H1 (cell line): ENCODE measurements around the gene NRXN2. TPM values are rescaled to one million over a fixed set of nuclear protein-coding genes. Genes with fewer than 3 reads are reported as not detected.

Experiments
- CTCF ChIA-PET: fragments of 300-600 bp; sonication (Branson Sonifier 250); formaldehyde crosslinking; loops from one replicate; lab custom pipeline; 2021; ENCODE audit not compliant: partially characterized antibody; lab: Charles Lee
- POLR2A ChIA-PET: fragments of 300-600 bp; sonication (Branson Sonifier 250); formaldehyde crosslinking; loops from one replicate; lab custom pipeline; 2021; ENCODE audit warnings: inconsistent platforms; ENCODE audit not compliant: partially characterized antibody; lab: Charles Lee
- DNase-seq, 2 experiments: peaks; one replicate each; pipeline versions ENCODE4 v3.0.0 to v3.0.0-alpha.2; 2010 to 2022; ENCODE audit warnings: low spot score in 2 of 2, low read depth in 1 of 2, mixed read lengths in 1 of 2
- FAIRE-seq: peaks from 2 replicates; lab custom pipeline; 2011; peaks lifted over from hg19 to GRCh38; lab: Jason Lieb, UNC
- H2AFZ ChIP-seq: 2 replicates; pipeline ENCODE4 v1.8.1; 2012; ENCODE audit warnings: low read length, inconsistent platforms
- H2AK5ac ChIP-seq: 2 replicates; pipeline ENCODE4 v1.6.1; 2013; ENCODE audit warnings: low read depth, low read length
- H2BK120ac ChIP-seq: replicated peaks from 2 replicates; pipeline ENCODE3; 2013; ENCODE audit warnings: low read depth, low read length, inconsistent platforms
- H2BK12ac ChIP-seq: 2 replicates; pipeline ENCODE4 v1.6.1; 2013; ENCODE audit warnings: low read depth, low read length
- H2BK15ac ChIP-seq: 2 replicates; pipeline ENCODE4 v1.6.1; 2013; ENCODE audit warnings: low read length
- H2BK20ac ChIP-seq: 2 replicates; pipeline ENCODE4 v1.6.1; 2013; ENCODE audit warnings: low read length
- H2BK5ac ChIP-seq: 2 replicates; pipeline ENCODE4 v1.6.1; 2013; ENCODE audit warnings: low read depth, low read length
- H3K14ac ChIP-seq: 2 replicates; pipeline ENCODE4 v1.6.1; 2013; ENCODE audit warnings: inconsistent platforms; ENCODE audit not compliant: insufficient read length
- H3K18ac ChIP-seq: 2 replicates; pipeline ENCODE4 v1.6.1; 2013; ENCODE audit warnings: low read length; ENCODE audit errors: extremely low read depth
- H3K23ac ChIP-seq: 2 replicates; pipeline ENCODE4 v1.6.1; 2013; ENCODE audit warnings: inconsistent platforms; ENCODE audit not compliant: insufficient read length
- H3K23me2 ChIP-seq: 2 replicates; pipeline ENCODE4 v1.6.1; 2013; ENCODE audit warnings: low read depth, low read length
- H3K27ac ChIP-seq: 2 replicates; pipeline ENCODE4 v1.6.1; 2011; ENCODE audit warnings: low read depth, low read length, inconsistent platforms
- H3K27me3 ChIP-seq, 4 experiments: replicated peaks in 1 of 4; 1 replicate in 1 of 4; 2 replicates in 3 of 4; pipeline versions ENCODE4 v1.6.1 to v1.8.1; 2011 to 2013; ENCODE audit warnings: low read length in 3 of 4, mild to moderate bottlenecking in 3 of 4, inconsistent platforms in 2 of 4, mixed read lengths in 2 of 4, moderate library complexity in 1 of 4; ENCODE audit not compliant: control insufficient read depth in 3 of 4, insufficient read depth in 3 of 4; ENCODE audit errors: extremely low read depth in 1 of 4
- H3K36me3 ChIP-seq, 4 experiments: 2 replicates each; pipeline versions ENCODE4 v1.6.1 to v1.8.1; 2011 to 2013; ENCODE audit warnings: mild to moderate bottlenecking in 4 of 4, low read length in 3 of 4, moderate library complexity in 2 of 4, control low read depth in 1 of 4, inconsistent platforms in 1 of 4; ENCODE audit not compliant: insufficient read depth in 4 of 4, control insufficient read depth in 2 of 4
- H3K4ac ChIP-seq: replicated peaks from 2 replicates; pipeline ENCODE3; 2013; ENCODE audit warnings: low read length, low read depth, mixed read lengths, inconsistent platforms; ENCODE audit not compliant: insufficient read length
- H3K4me1 ChIP-seq, 4 experiments: replicated peaks in 1 of 4; 1 replicate in 1 of 4; 2 replicates in 3 of 4; pipeline versions ENCODE4 v1.6.1 to v1.8.1; 2011 to 2013; ENCODE audit warnings: low read length in 3 of 4, inconsistent platforms in 2 of 4, mixed read lengths in 1 of 4; ENCODE audit not compliant: insufficient read depth in 4 of 4, control insufficient read depth in 3 of 4
- H3K4me2 ChIP-seq, 2 experiments: 2 replicates each; pipeline versions ENCODE4 v1.6.1 to v1.8.1; 2011 to 2013; ENCODE audit warnings: low read depth in 2 of 2, low read length in 2 of 2, control low read depth in 1 of 2, inconsistent platforms in 1 of 2, mild to moderate bottlenecking in 1 of 2; ENCODE audit not compliant: insufficient read depth in 1 of 2
- H3K4me3 ChIP-seq, 4 experiments: fragments of 200-600, 300-600 bp in 1 of 4; sonication (generic), shearing (Covaris generic), sonication (Bioruptor Twin) in 1 of 4; 2 replicates each; pipeline versions ENCODE4 v1.5.1 to v1.8.1; 2011 to 2016; ENCODE audit warnings: low read length in 4 of 4, low read depth in 3 of 4, control low read depth in 2 of 4, inconsistent platforms in 2 of 4, mild to moderate bottlenecking in 2 of 4, mixed read lengths in 1 of 4, moderate library complexity in 1 of 4; ENCODE audit not compliant: insufficient read depth in 2 of 4; ENCODE audit errors: extremely low read depth in 1 of 4
- H3K56ac ChIP-seq: replicated peaks from 2 replicates; pipeline ENCODE3; 2013; ENCODE audit warnings: low read depth, mild to moderate bottlenecking, mixed read lengths, low read length, inconsistent platforms; ENCODE audit not compliant: insufficient read length
- H3K79me1 ChIP-seq: 2 replicates; pipeline ENCODE4 v1.6.1; 2013; ENCODE audit warnings: low read depth, low read length, control low read depth
- H3K79me2 ChIP-seq, 2 experiments: 2 replicates each; pipeline versions ENCODE4 v1.6.1 to v1.8.1; 2012 to 2013; ENCODE audit warnings: low read length in 2 of 2, mild to moderate bottlenecking in 2 of 2, inconsistent platforms in 1 of 2; ENCODE audit not compliant: insufficient read depth in 2 of 2, control insufficient read depth in 1 of 2
- H3K9ac ChIP-seq, 4 experiments: replicated peaks in 1 of 4; 1 replicate in 1 of 4; 2 replicates in 3 of 4; pipeline versions ENCODE4 v1.6.1 to v1.8.1; 2011 to 2013; ENCODE audit warnings: low read depth in 3 of 4, low read length in 3 of 4, control low read depth in 2 of 4, mild to moderate bottlenecking in 2 of 4, moderate library complexity in 2 of 4, inconsistent platforms in 1 of 4; ENCODE audit errors: extremely low read depth in 1 of 4
- H3K9me3 ChIP-seq, 2 experiments: 2 replicates each; pipeline versions ENCODE4 v1.6.1 to v1.8.1; 2012 to 2013; ENCODE audit warnings: mild to moderate bottlenecking in 2 of 2, moderate library complexity in 2 of 2, control low read depth in 1 of 2, inconsistent platforms in 1 of 2, low read depth in 1 of 2, low read length in 1 of 2, mixed read lengths in 1 of 2; ENCODE audit not compliant: insufficient read depth in 2 of 2
- H4K20me1 ChIP-seq, 2 experiments: replicated peaks in 1 of 2; 2 replicates each; pipeline versions ENCODE3 to v1.8.1; 2011 to 2013; ENCODE audit warnings: inconsistent platforms in 2 of 2, low read length in 2 of 2, mild to moderate bottlenecking in 1 of 2; ENCODE audit not compliant: insufficient read depth in 2 of 2, control insufficient read depth in 1 of 2
- H4K5ac ChIP-seq: 2 replicates; pipeline ENCODE4 v1.6.1; 2013; ENCODE audit warnings: low read length, low read depth, mixed read lengths, inconsistent platforms; ENCODE audit not compliant: insufficient read length
- H4K8ac ChIP-seq: 2 replicates; pipeline ENCODE4 v1.8.0; 2013; ENCODE audit warnings: mild to moderate bottlenecking, moderate library complexity, low read length, inconsistent platforms; ENCODE audit not compliant: insufficient read depth; ENCODE audit errors: extremely low read depth
- H4K91ac ChIP-seq: replicated peaks from 2 replicates; pipeline ENCODE3; 2013; ENCODE audit warnings: low read length, mixed read lengths, inconsistent platforms; ENCODE audit not compliant: insufficient read length
- BACH1 ChIP-seq: IDR thresholded peaks from 2 replicates; pipeline ENCODE4 v1.6.1; 2012; ENCODE audit warnings: low read length, improper control_type of control experiment
- CBX5 ChIP-seq: fragments of 300-800, 300-1000 bp; sonication (generic); IDR thresholded peaks from 2 replicates; pipeline ENCODE4 v1.7.1; 2016; ENCODE audit warnings: antibody characterized with exemption, low read length, low read depth
- CBX8 ChIP-seq: fragments of 300-800, 300-1000 bp; sonication (generic); IDR thresholded peaks from 2 replicates; pipeline ENCODE4 v1.7.1; 2016; ENCODE audit warnings: low read depth, low read length, borderline replicate concordance
- CTBP2 ChIP-seq: IDR thresholded peaks from 2 replicates; pipeline ENCODE4 v1.7.0; 2011; ENCODE audit warnings: borderline replicate concordance, mild to moderate bottlenecking, moderate library complexity, mixed read lengths, low read length; ENCODE audit not compliant: insufficient read depth, insufficient read length
- FOSL1 ChIP-seq: IDR thresholded peaks from 2 replicates; pipeline ENCODE4 v1.6.1; 2011; ENCODE audit warnings: mild to moderate bottlenecking, low read depth, low read length, moderate library complexity; ENCODE audit not compliant: insufficient read depth
- HDAC2 ChIP-seq, 2 experiments: fragments of 300-600 bp in 1 of 2; sonication (generic) in 1 of 2; IDR thresholded peaks; 2 replicates each; pipeline ENCODE4 v1.6.1; 2011 to 2012; ENCODE audit warnings: low read depth in 2 of 2, low read length in 2 of 2, mild to moderate bottlenecking in 2 of 2, moderate library complexity in 2 of 2, borderline replicate concordance in 1 of 2, inconsistent platforms in 1 of 2
- HDAC6 ChIP-seq: IDR thresholded peaks from one replicate; pipeline ENCODE4 v1.7.1; 2012; ENCODE audit warnings: low read depth, mild to moderate bottlenecking, inconsistent platforms, low read length, moderate library complexity
- MAX ChIP-seq: IDR thresholded peaks from 2 replicates; pipeline ENCODE4 v1.6.1; 2012; ENCODE audit warnings: inconsistent platforms
- POLR2A ChIP-seq, 2 experiments: IDR thresholded peaks; 1 replicate in 1 of 2; 2 replicates in 1 of 2; pipeline ENCODE4 v1.6.1; 2011; ENCODE audit warnings: low read depth in 2 of 2, low read length in 2 of 2, mild to moderate bottlenecking in 2 of 2; ENCODE audit errors: control extremely low read depth in 1 of 2
- RAD21 ChIP-seq, 2 experiments: IDR thresholded peaks in 1 of 2; conservative IDR thresholded peaks in 1 of 2; 2 replicates each; pipeline ENCODE4 v1.6.1; 2011; ENCODE audit warnings: low read depth in 2 of 2, low read length in 2 of 2, improper control_type of control experiment in 1 of 2, inconsistent platforms in 1 of 2, mild to moderate bottlenecking in 1 of 2, moderate library complexity in 1 of 2
- YY1 ChIP-seq: IDR thresholded peaks from 2 replicates; pipeline ENCODE4 v1.6.1; 2011; ENCODE audit warnings: low read depth, mild to moderate bottlenecking, low read length
- WGBS, 2 experiments: shearing (Covaris generic) in 1 of 2; methylation state at CpG; one replicate each; pipeline versions ENCODE4 v1.1.6 to v1.1.7; 2013 to 2015; ENCODE audit warnings: low lambda C conversion rate in 2 of 2, mixed read lengths in 2 of 2, inconsistent platforms in 1 of 2, low coverage in 1 of 2, missing lambda C conversion rate in 1 of 2; ENCODE audit not compliant: insufficient replicate concordance in 2 of 2, insufficient coverage in 1 of 2, insufficient read length in 1 of 2; ENCODE audit errors: extremely low coverage in 1 of 2, missing lambda C conversion rate in 1 of 2; 5-methylcytosine and 5-hydroxymethylcytosine counted together
- polyA plus RNA-seq, 7 experiments: library from polyadenylated mRNA; depleted of rRNA in 3 of 7; stranded (reverse) in 5 of 7; unstranded in 2 of 7; fragments of >200 nt in 5 of 7; fragments of 200-250 nt in 2 of 7; gene quantifications; 1 replicate in 5 of 7; 2 replicates in 1 of 7; 4 replicates in 1 of 7; pipeline versions ENCODE4 v1.2.1 to v1.2.3, GENCODE V29; 2011 to 2013; ENCODE audit warnings: missing spikeins in 2 of 7, mixed read lengths in 2 of 7
- total RNA-seq: library from RNA; stranded (reverse); fragmentation: NEBNext Ultra II Directional; extraction: Animal tissue kit (Norgen Biotek cat#: 25700); gene quantifications from 2 replicates; pipeline ENCODE4 v1.2.1, GENCODE V29; 2021

Gene NRXN2
- total and polyA plus RNA-seq, 2 of the 8 experiments (the other 6 are each of a cell fraction or from before 2014, with no cell fraction given): 1.3 to 11.5 TPM

DNA sequence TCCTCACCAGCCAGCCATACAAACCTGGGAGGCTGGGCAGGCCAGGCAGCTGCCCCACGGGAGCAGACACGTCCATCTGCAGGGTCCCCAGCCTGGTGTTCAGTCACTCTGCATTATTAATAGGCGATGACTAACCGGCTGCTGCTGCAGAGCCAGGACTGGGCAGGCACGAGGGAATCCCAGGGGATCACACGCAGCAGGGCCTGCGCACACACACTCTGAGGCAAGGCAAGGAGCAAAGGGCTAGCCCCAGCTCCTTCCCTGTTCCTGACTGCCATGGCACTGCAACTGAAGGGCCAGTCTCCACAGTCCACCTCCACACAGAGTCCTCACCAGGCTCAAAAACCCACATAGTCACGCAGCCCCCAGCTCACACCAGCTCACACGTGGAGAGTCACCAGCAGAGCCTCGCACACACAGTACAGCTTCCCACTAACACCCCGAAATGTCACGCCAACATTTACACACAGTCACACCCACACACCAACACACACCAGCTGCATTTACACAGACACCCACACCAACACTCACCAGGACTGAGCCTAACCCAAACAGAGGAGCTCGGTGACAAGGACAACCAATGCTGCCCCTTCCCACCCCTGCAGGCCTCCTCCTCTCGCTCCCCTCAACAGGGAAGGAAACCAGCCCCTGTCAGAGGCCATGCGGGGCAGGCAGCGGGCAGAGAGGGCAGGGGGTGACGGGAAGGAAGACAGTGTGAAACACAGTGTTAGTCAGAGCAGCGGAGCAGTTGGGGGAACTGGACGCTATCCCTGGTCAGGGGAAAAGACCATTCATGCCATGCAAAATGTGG is 47.3 kb downstream of the NRXN2 start:
- no peak overlapping the region for H4K8ac ChIP-seq
- WGBS, 2 experiments: 80% methylated on average over 18 of the region's 19 CpGs; no CpG with 5 or more reads in 1 of the 2 experiments
- H3K79me1 ChIP-seq: no peaks in the 10 kb centered on the region; the same call in 1 of the 2 replicates
- 0 out of 2 replicates have a peak overlapping the region, but pooled peaks have one; percentile 55 for H2BK15ac ChIP-seq
- no peak overlapping the region for H3K4me3 ChIP-seq
- no peak overlapping the region for H3K27ac ChIP-seq
- FAIRE-seq (no peak), DNase-seq (no peak)
- peak overlapping the region; percentile 9 for H4K91ac ChIP-seq
- H3K18ac ChIP-seq: no peak overlapping the region
- H2BK5ac ChIP-seq: no peak overlapping the region
- no peak overlapping the region for H2BK20ac ChIP-seq
- H3K14ac ChIP-seq: no peak overlapping the region
- no peak overlapping the region for H3K4ac ChIP-seq
- H3K27me3 ChIP-seq: peaks cover 0 to 3% (median 0%) of the 10 kb centered on the region in 4 experiments; a peak in 3 of 7 replicates
- peaks cover 0 to 3% of the 10 kb centered on the region in 2 experiments for H4K20me1 ChIP-seq
- no peak overlapping the region for H3K9ac ChIP-seq
- H2AK5ac ChIP-seq: no peak overlapping the region
- CTCF ChIA-PET: interaction anchor here (1.0 to 12.7 kb wide), 5 partner anchors 12 to 57 kb away, joined by 3 to 101 read pairs (median 3); no protein-coding TSS in a partner anchor
- peaks cover 2% of the 10 kb centered on the region; the same call in 1 of the 2 replicates for H3K23me2 ChIP-seq
- no peak overlapping the region for H3K4me2 ChIP-seq
- no peak overlapping the region for H3K23ac ChIP-seq
- no peaks in the 10 kb centered on the region for H3K9me3 ChIP-seq
- H2BK120ac ChIP-seq: no peak overlapping the region
- POLR2A ChIA-PET: interaction anchor here (0.7 to 1.1 kb wide), 2 partner anchors 31 to 43 kb away, joined by 3 to 4 read pairs; no protein-coding TSS in a partner anchor
- no peaks in the 10 kb centered on the region for H3K79me2 ChIP-seq
- no peaks in the 10 kb centered on the region for H3K36me3 ChIP-seq
- H4K5ac ChIP-seq: no peak overlapping the region
- H3K4me1 ChIP-seq: no peaks in the 10 kb centered on the region; a peak in 1 of 7 replicates
- no peak overlapping the region for H2BK12ac ChIP-seq
- H2AFZ ChIP-seq: no peak overlapping the region
- H3K56ac ChIP-seq: no peak overlapping the region
- no peak for TF ChIP-seq POLR2A (IDR thresholded peaks at IDR 0.05; ENCODE audit: control extremely low read depth in 1 of 2, low read depth in 2 of 2, low read length in 2 of 2)
- no peak for TF ChIP-seq CTBP2
- no peak for TF ChIP-seq FOSL1
- TF ChIP-seq RAD21 (IDR thresholded peaks at IDR 0.05 in 1 of 2, conservative IDR thresholded peaks at IDR 0.05 in 1 of 2; ENCODE audit: low read depth in 2 of 2, low read length in 2 of 2): no peak
- no peak for TF ChIP-seq HDAC2 (IDR thresholded peaks at IDR 0.05; ENCODE audit: borderline replicate concordance in 1 of 2, low read depth in 2 of 2, low read length in 2 of 2)
- no peak for TF ChIP-seq HDAC6
- no peak for TF ChIP-seq BACH1
- no peak for TF ChIP-seq YY1
- no peak for TF ChIP-seq MAX
- TF ChIP-seq CBX5: no peak
- no peak for TF ChIP-seq CBX8
